OCI-LY7 (cell line): ENCODE data around the gene NRDC.

ENCODE experiments used
- CTCF ChIP-seq: fragments of 200-600 bp; sonication (generic); conservative IDR thresholded peaks from 2 replicates; pipeline ENCODE4 v1.5.1; 2014; ENCODE audit warnings: mild to moderate bottlenecking, antibody characterized with exemption, low read length, moderate library complexity, mixed read lengths
- EZH2phosphoT487 ChIP-seq: fragments of 200-600 bp; sonication (generic); IDR thresholded peaks from 2 replicates; pipeline ENCODE4 v1.6.1; 2018; ENCODE audit warnings: low read depth, borderline replicate concordance, mild to moderate bottlenecking, mixed run types, antibody characterized with exemption, low read length, moderate library complexity, mixed read lengths

- TF ChIP-seq CTCF = no peak
- TF ChIP-seq EZH2phosphoT487 = no peak
These were observed 84.3 kb downstream of the NRDC start for GRCh38 chr1:51794260-51794659.
